ENCODE data around the gene REXO1. TPM values are rescaled to one million over a fixed set of nuclear protein-coding genes. Genes with fewer than 3 reads are reported as not detected.

REXO1 gene
- total and polyA plus RNA-seq, 2 donors (not counting 3 experiments of a cell fraction or from before 2014, with no cell fraction given) = 41.1 to 56.9 TPM

DNA sequence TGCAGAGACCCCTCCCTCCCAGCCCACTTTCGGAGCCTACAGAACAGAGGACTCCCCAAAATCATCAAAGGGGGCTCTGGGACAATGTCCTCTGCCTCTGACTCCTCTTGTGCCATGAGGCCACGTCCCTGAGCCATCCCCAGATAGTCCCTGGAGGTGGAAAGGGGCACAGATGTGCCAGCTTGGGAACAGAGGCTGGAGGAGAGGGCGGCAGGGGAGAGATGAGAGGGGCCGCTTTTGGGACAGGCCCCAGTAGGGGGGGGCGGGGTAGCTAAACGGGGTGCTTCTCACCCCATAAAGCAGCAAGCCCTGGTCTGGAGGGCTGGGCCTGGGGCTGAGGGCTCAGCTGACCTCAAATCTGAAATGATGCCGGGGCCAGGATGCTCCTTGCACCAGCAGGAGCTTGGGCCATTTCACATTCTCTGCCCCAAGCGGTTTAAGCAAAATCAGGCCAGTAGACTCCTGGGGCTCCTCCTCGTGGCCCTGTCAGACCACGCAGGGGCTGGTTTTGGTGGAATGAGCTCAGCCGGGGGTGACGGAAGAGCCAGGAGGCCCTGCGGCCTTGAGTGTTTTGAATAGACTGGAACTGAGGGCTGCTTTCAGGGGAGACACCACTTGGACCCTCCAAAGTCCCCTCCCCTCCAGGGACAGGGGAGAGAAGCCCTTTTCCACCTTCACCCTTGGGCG, 67.9 kb downstream of the REXO1 start:
- no peak overlapping the region for H3K27ac ChIP-seq (ENCODE audit: insufficient read depth, low read depth, low read length)
- DNase-seq (ENCODE audit: low read depth, low spot score) (no peak), FAIRE-seq (no peak)
- H3K9ac ChIP-seq (replicated peaks; ENCODE audit: extremely low read depth, insufficient read depth, low read length) = no peak overlapping the region
- H3K4me2 ChIP-seq (ENCODE audit: insufficient read depth, low read length) = no peak overlapping the region
- no peaks in the 10 kb centered on the region for H3K9me1 ChIP-seq (replicated peaks; ENCODE audit: control insufficient read depth, extremely low read depth, insufficient read depth, low read length)
- ChIA-PET POLR2A (no interaction called here), CTCF (interaction anchor here (0.7 to 6.1 kb wide), 11 partner anchors 9 to 234 kb away, joined by 3 to 58 read pairs (median 8); no protein-coding TSS in a partner anchor)
- no peak for TF ChIP-seq POLR2AphosphoS5 (IDR thresholded peaks at IDR 0.05; ENCODE audit: insufficient read depth, low read depth, low read length)
- TF ChIP-seq GATA2 (IDR thresholded peaks at IDR 0.05; ENCODE audit: insufficient read depth, insufficient read length, low read depth, low read length) = no peak
- no peak for TF ChIP-seq MYC (IDR thresholded peaks at IDR 0.05; ENCODE audit: low read depth, low read length)
- TF ChIP-seq POLR2A (IDR thresholded peaks at IDR 0.05; ENCODE audit: low read depth, low read length) = no peak
- TF ChIP-seq FOS (IDR thresholded peaks at IDR 0.05; ENCODE audit: borderline replicate concordance, insufficient read depth, low read length) = no peak
- TF ChIP-seq, protein P1, sequence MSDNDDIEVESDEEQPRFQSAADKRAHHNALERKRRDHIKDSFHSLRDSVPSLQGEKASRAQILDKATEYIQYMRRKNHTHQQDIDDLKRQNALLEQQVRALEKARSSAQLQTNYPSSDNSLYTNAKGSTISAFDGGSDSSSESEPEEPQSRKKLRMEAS (IDR thresholded peaks at IDR 0.05; ENCODE audit: insufficient read depth, insufficient read length) = no peak
- TF ChIP-seq, protein P2, sequence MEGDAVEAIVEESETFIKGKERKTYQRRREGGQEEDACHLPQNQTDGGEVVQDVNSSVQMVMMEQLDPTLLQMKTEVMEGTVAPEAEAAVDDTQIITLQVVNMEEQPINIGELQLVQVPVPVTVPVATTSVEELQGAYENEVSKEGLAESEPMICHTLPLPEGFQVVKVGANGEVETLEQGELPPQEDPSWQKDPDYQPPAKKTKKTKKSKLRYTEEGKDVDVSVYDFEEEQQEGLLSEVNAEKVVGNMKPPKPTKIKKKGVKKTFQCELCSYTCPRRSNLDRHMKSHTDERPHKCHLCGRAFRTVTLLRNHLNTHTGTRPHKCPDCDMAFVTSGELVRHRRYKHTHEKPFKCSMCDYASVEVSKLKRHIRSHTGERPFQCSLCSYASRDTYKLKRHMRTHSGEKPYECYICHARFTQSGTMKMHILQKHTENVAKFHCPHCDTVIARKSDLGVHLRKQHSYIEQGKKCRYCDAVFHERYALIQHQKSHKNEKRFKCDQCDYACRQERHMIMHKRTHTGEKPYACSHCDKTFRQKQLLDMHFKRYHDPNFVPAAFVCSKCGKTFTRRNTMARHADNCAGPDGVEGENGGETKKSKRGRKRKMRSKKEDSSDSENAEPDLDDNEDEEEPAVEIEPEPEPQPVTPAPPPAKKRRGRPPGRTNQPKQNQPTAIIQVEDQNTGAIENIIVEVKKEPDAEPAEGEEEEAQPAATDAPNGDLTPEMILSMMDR (IDR thresholded peaks at IDR 0.05; ENCODE audit: extremely low read depth in 1 of 2, insufficient read depth in 1 of 2, low read depth in 1 of 2, low read length in 2 of 2) = no peak
- no peak for TF ChIP-seq EZH2 (IDR thresholded peaks at IDR 0.05; ENCODE audit: borderline replicate concordance, low read depth, low read length, severe bottlenecking)
- no peak for TF ChIP-seq JUN (IDR thresholded peaks at IDR 0.05; ENCODE audit: borderline replicate concordance, insufficient read depth, insufficient read length, low read depth)
- no peaks in the 10 kb centered on the region for H3K79me2 ChIP-seq (ENCODE audit: control insufficient read depth, insufficient read depth, low read length)
- H3K36me3 ChIP-seq (ENCODE audit: control insufficient read depth in 2 of 2, extremely low read depth in 1 of 2, insufficient read depth in 2 of 2, low read length in 2 of 2) = no peaks in the 10 kb centered on the region
- H3K4me1 ChIP-seq (ENCODE audit: control insufficient read depth, extremely low read depth, insufficient read depth, low read length) = no peaks in the 10 kb centered on the region
- no TSS peak for BruUV-seq (replicated peaks)
- no peaks in the 10 kb centered on the region for H3K9me3 ChIP-seq (replicated peaks; ENCODE audit: control insufficient read depth, insufficient read depth, low read length)
- no peaks in the 10 kb centered on the region for H4K20me1 ChIP-seq (replicated peaks; ENCODE audit: control insufficient read depth, extremely low read depth, insufficient read depth, low read length)
- intact Hi-C loops (cut with micrococcal nuclease) (no loop called here), dilution Hi-C loops (cut with MboI; ENCODE audit: extremely low pct_ligation_motif_present, low sequenced_read_pairs) (no loop called here)
- H2AFZ ChIP-seq (ENCODE audit: low read depth, low read length) = no peak overlapping the region
- H3K27me3 ChIP-seq (ENCODE audit: control insufficient read depth in 2 of 2, insufficient read depth in 2 of 2, low read length in 2 of 2) = peaks cover 17 to 30% of the 10 kb centered on the region in 2 experiments
- H3K4me3 ChIP-seq (replicated peaks in 1 of 3; ENCODE audit: insufficient read depth in 1 of 3, low read depth in 1 of 3, low read length in 3 of 3) = no peak overlapping the region

All from endothelial cell of umbilical vein (primary cell).